HG02970 (cell line): ENCODE data around the gene ZNF532.

Experiments
- ATAC-seq: cut with Tn5 transposase; IDR thresholded peaks from one replicate; pipeline ENCODE4 v1.9.1; 2021; ENCODE audit warnings: mild to moderate bottlenecking, moderate library complexity, moderate number of reproducible peaks; ENCODE audit not compliant: unreplicated experiment, low FRiP score

ZNF532 gene

GRCh38 chr18:58934933-58935577 is 70.4 kb downstream of the ZNF532 start:
- ATAC-seq = no peak

GRCh38 chr18:58937071-58937886 is 72.6 kb downstream of the ZNF532 start:
- no peak for ATAC-seq

GRCh38 chr18:58937887-58938267 is 73.2 kb downstream of the ZNF532 start:
- no peak for ATAC-seq

- no peak for ATAC-seq
Measured at GRCh38 chr18:58941426-58942099, 76.9 kb downstream of the ZNF532 start.

- ATAC-seq = no peak
Measured at GRCh38 chr18:58943896-58944295, 79.2 kb downstream of the ZNF532 start.

GRCh38 chr18:58947136-58947732 is 82.6 kb downstream of the ZNF532 start:
- ATAC-seq = no peak

GRCh38 chr18:58949031-58949430 is 84.4 kb downstream of the ZNF532 start:
- no peak for ATAC-seq

- ATAC-seq = no peak
Measured at GRCh38 chr18:58951986-58952702, 87.5 kb downstream of the ZNF532 start.

- no peak for ATAC-seq
Measured at GRCh38 chr18:58952858-58953257, 88.2 kb downstream of the ZNF532 start.

GRCh38 chr18:58953627-58954026 is 89.0 kb downstream of the ZNF532 start:
- ATAC-seq = no peak

GRCh38 chr18:58955001-58955400 is 90.3 kb downstream of the ZNF532 start:
- ATAC-seq = no peak

GRCh38 chr18:58955738-58956137 is 91.1 kb downstream of the ZNF532 start:
- ATAC-seq = no peak

- ATAC-seq = no peak
Measured at GRCh38 chr18:58958628-58959027, 94.0 kb downstream of the ZNF532 start.

GRCh38 chr18:58960508-58960907 is 95.8 kb downstream of the ZNF532 start:
- no peak for ATAC-seq

GRCh38 chr18:58960946-58961722 is 96.5 kb downstream of the ZNF532 start:
- no peak for ATAC-seq

GRCh38 chr18:58962336-58962735 is 97.7 kb downstream of the ZNF532 start:
- ATAC-seq = no peak

- ATAC-seq = no peak
Measured at GRCh38 chr18:58965291-58966004, 100.8 kb downstream of the ZNF532 start.

GRCh38 chr18:58966005-58966677 is 101.5 kb downstream of the ZNF532 start:
- ATAC-seq = no peak

GRCh38 chr18:58966704-58967103 is 102.0 kb downstream of the ZNF532 start:
- no peak for ATAC-seq
